T-helper 1 cell treated with Interleukin-12 subunit alpha and Interleukin-12 subunit beta and Interleukin-4 antibody, amounts not matched to agents 30 ng/mL and 1 ng/mL, for 36 hours (primary cell): ENCODE data around the gene ZYX. TPM values are rescaled to one million over a fixed set of nuclear protein-coding genes. Genes with fewer than 3 reads are reported as not detected.

Experiments
- intact Hi-C: fragments of 100-400 bp; cut with micrococcal nuclease; formaldehyde crosslinking; loops from one replicate; pipeline ENCODE4 v1.15.1; 2024
- total RNA-seq: library from RNA; stranded (reverse); gene quantifications from 2 replicates; pipeline ENCODE4 v1.2.3, GENCODE V29; 2022

ZYX gene
- total RNA-seq: 157 and 162 TPM in 2 replicates

GRCh38 chr7:143380646-143381426 is at the start of gene ZYX:
Gene ZYX, plus strand, starts transcription at chr7:143381345. Its CDS starts 227 bp downstream, at chr7:143381572.
- intact Hi-C loops: loop anchor here (1.0 to 10.0 kb wide), 16 partner anchors 9 to 1676 kb away; partner anchors contain the start of genes CASP2, DENND11, EPHA1 and EPHB6

DNA sequence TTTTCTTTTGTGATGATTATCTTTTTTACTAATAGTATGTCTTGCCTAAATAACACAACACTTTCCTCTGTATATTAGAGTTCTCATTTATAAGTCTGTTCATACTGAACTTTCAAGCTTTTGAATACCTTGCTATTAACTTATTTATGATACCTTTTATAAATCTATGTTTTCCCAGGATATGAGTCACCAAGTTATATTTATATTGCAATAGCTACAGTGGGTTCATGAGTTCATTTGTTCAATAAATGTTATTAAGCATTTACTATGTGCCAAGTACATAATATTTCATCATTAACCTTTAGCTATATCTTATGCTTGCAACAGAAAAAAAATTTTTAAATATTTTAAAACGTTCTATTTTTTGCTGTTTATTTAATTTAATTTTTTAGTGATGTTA is 46.9 kb upstream of the ZYX start:
- intact Hi-C loops: no loop called here

DNA sequence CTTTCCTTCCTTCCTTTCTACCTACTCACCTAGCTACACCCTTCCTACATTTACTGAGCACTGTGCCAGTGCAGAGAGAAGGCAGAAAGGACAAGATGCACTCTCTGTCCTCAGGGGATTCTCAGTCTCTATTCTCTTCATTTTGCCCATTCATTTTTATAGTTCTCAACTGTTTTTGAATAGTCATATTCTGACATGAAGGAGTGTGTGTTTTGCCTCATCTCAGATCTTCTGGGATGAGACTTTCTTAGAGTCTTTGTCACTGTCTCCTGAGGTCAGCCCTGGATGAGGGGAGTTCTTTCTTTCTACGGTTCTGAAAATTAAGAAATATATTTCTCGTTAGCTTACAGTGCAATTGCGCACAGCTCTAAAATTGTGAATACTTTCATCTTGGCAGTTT is 43.9 kb upstream of the ZYX start:
- intact Hi-C loops: no loop called here

GRCh38 chr7:143341842-143342241 is 39.3 kb upstream of the ZYX start:
- intact Hi-C loops: no loop called here

- intact Hi-C loops: no loop called here
Measured at GRCh38 chr7:143343596-143343995, 37.5 kb upstream of the ZYX start.

- intact Hi-C loops: loop anchor here (1.0 to 2.0 kb wide), 3 partner anchors 35 to 105 kb away; no protein-coding TSS in a partner anchor
Measured at GRCh38 chr7:143345428-143345900, 35.7 kb upstream of the ZYX start.

DNA sequence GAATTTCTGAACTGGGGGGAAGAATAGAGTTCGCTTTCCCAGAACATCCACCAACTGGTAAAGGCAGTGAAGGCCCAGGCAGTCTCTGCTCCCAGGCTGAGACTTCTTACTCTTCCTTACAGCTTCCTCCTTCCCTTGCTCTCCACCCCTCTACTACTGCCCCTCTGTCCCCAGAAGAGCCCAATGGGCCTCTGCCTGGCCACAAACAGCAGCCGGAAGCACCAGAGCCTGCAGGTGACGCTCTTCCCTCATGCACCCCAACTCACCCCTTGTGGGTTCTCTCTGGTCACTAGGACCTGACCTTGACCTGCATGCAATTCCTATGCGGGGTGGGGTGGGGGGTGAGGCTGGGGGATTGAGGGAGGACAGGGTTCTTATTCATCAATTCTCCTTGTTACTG is 35.1 kb upstream of the ZYX start:
- intact Hi-C loops: no loop called here

GRCh38 chr7:143347950-143348349 is 33.2 kb upstream of the ZYX start:
- intact Hi-C loops: loop anchor here (1.0 kb wide), 1 partner anchor 14 kb away; the partner anchor contains the start of gene FAM131B

GRCh38 chr7:143351060-143351459 is 30.1 kb upstream of the ZYX start:
- intact Hi-C loops: no loop called here

GRCh38 chr7:143351574-143351973 is 29.6 kb upstream of the ZYX start:
- intact Hi-C loops: no loop called here

DNA sequence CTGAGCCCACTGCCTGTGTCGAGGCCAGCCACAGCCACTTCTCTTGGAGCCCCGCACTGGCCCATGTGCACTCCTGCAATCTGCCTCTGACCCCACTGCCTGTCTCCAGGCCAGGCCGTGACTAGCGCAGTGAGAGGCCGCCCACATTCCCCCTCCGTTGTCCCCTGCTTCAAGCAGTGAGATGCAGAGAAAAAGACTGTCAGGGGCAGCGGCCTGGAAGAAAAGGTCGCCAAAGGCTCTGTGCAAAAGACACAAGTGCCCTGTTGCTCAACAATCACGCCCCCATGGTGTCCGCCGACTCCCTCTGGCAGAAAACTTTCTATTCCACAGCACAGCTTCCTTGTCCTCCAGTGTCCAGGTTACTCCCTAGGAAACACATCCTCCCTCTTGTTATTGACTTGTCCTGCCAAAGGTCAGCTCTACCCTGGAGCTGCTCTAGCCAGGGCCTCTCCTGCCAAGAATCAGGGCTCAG is 28.6 kb upstream of the ZYX start:
- intact Hi-C loops: no loop called here

DNA sequence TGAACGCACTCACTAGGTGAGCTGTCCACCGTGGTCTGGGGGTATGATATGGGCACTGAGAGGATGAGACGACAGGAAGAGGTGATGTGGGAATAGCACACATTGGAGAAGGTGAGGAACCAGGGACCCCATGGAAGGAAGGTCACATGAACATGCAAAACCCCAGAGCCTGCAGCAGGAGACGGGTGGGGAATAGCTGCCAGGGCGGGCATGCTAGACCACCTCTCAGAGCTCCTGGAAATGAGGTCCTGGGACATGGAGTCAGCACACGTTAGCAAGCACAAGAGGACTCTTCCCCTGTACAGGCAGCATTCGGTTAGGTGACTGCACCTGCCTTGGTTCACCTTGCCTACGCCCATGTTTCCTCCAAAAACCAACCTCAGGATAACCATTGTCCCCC is 26.8 kb upstream of the ZYX start:
- intact Hi-C loops: no loop called here

DNA sequence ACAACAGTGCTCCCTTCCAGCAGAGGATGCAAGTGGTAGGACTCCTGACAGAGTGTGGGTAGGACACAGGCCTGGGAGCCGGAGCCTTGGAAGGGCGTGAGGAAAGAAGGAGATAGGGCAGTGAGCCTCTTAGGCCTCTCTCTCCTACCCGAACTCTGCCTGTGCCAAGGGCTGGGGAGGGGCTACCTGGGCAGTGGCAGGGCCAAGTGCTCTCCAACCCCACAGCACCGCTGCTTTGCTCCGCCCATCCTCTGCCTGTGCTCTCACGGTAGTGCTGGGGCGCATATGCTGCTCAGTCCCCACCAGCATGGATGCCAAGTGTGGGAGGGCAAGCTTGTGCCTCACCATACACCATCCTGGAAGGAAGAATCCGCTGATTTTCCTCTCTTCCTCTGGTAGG is 26.2 kb upstream of the ZYX start:
- intact Hi-C loops: no loop called here

DNA sequence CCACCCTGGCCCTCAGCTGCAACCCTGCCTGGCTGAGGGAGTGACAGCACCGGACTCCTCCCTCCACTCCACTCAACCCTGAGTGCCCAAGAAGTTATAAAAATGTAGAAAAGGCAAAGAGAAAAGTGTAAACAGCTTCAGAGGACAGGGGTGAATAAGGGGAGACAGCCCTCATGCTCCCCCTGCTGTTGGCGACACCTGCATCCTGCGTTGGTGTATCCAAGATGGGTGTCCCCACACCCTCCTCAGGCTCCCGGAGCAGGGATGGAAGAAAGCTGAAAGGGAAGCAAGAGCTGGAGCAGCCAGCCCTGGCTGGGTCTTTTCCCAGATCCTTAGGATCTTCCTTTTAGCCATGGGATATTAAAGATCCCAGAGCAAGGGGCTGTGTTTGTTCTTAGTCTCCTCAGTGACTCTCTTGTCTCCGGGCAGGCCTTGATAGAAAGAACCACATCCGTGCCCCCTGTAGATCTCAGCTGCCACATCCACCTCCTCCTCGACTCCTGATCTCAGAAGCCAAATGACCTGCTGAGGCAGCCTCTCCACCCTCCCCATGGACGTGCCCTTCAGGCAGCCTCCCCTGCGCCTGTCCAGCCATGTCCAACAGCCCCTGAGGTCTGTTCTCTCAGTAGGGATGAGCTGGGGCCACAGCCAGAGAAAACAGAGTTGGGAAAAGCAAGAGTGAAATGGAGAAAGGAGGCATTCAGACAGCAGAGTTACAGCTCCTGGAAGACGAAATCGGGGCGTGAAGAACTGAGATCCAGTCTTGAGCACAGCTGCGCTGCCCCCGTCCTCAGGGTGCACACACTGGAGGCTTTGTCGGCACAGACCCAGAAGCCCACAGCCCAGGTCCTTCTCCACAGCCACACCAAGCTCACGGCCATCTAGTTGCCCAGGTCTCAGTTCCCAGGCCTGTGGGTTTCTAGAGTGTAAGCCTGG is 25.4 kb upstream of the ZYX start:
- intact Hi-C loops: no loop called here

GRCh38 chr7:143356414-143357050 is 24.6 kb upstream of the ZYX start:
- intact Hi-C loops: no loop called here

DNA sequence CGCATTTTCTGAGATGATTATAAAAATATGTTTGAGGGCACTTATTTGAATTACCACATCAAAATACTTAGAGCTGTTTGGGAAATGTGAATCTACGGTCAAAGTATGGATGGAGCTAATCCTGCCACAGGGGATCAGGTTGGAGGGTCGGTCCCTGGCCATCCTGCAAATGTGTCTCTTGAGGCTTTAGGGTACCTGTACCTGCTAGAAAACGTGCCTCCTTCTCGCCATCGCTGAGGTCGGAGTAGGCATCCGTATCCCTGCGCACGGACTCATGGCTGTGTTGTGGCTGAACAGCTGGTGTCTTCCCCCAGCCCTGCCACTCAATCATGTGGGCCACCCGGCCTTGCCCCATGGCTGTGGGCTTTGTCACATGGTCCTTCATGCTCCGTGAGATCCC is 22.5 kb upstream of the ZYX start:
- intact Hi-C loops: no loop called here

DNA sequence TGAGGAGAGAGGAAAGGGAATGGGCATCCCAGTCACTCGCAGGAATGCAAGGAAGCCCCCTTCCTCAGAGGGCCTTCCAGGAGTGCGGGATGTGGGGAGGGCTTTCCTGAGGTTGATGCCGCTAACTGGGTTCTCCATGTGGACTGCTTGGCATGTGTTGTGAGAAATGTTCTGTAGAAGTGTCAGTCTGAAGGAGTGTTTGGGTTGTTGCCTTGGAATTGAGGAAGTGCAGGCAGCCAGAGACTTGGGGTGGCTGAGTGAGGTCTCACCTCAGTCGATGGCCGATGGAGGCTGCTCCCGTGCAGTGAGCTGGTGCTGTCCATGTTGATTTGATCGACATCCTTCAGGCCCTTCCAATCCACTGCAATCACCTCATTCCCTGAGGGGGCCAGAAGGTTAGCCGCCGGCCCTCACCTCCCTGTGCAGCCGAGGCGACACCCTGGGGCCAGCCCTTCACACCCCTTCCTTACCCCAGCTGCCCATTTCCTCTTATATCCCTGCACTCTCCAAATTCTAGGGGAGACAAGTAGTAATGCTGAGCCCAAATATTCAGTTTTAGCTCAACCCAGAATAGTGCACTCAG is 21.3 kb upstream of the ZYX start:
- intact Hi-C loops: no loop called here

DNA sequence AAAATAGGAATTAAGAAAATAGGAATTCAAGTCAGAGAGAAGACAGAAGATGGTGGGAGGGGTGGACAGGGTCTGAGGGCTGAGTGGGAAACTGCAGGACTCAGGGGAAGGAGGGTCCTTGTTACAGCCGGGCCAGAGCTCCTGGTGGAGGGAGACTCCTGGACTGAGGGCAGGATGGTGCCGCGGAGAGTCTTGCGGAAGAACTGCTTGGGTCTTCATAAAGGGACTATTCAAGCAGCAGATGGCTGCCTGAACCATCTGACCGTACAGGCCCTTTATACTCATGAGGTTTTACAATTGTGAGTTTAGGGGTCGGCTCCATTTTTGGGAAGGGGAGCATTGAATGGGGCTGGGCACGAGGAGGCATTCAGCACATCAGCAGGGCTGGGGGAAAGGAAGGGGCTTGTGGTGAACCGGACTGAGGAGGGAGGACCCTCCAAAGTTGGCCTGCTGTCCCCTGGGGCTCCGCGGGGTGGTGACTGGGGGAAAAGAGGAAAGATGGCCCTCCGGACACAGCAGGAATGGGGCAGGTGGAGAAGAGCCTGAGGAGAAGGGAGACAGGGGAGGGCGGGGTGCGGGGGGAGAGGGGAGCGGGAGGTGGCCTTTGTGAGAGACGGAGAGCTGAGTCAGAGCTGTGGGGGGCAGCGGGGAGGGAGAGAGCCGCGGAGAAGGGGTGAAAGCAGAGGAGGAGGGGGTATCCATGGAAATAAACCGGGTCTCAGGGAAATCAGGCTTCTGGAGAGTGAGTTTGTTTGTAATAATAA is 20.2 kb upstream of the ZYX start:
- intact Hi-C loops: no loop called here

GRCh38 chr7:143361552-143362130 is 19.5 kb upstream of the ZYX start:
- intact Hi-C loops: loop anchor here (1.0 kb wide), 3 partner anchors 14 to 121 kb away; no protein-coding TSS in a partner anchor
